ENCODE results near the gene SIGLEC14. TPM values are rescaled to one million over a fixed set of nuclear protein-coding genes. Genes with fewer than 3 reads are reported as not detected.

The SIGLEC14 gene
- polyA plus RNA-seq, 1 of the 3 experiments (the other 2 are of a cell fraction): 0.03 TPM

- H3K27me3 ChIP-seq (ENCODE audit: insufficient read depth): no peaks in the 10 kb centered on the region
- peaks cover 19% of the 10 kb centered on the region for H4K20me1 ChIP-seq (ENCODE audit: insufficient read depth)
- H3K27ac ChIP-seq (ENCODE audit: low read depth in 2 of 2, low read length in 1 of 2): peak overlapping the region; percentile 83 to 96
- peak overlapping the region; percentile 71 to 77 for H3K4me3 ChIP-seq (ENCODE audit: low read depth in 2 of 2, low read length in 1 of 2)
- H3K4me1 ChIP-seq (ENCODE audit: control insufficient read depth in 1 of 2, insufficient read depth in 2 of 2, low read depth in 1 of 2, low read length in 1 of 2): peaks cover 5 to 18% of the 10 kb centered on the region in 2 experiments; a peak in 3 of 4 replicates
- peak overlapping the region; percentile 70 for H3K9ac ChIP-seq
- POLR2A ChIA-PET: interaction anchor here (1.8 kb wide), 1 partner anchor 15 kb away, joined by 8 read pairs; no protein-coding TSS in a partner anchor
- peaks cover 4 to 7% of the 10 kb centered on the region in 2 experiments for H3K36me3 ChIP-seq (replicated peaks in 1 of 2; ENCODE audit: control insufficient read depth in 1 of 2, insufficient read depth in 2 of 2, low read length in 1 of 2)
- CTCF ChIA-PET: interaction anchor here (0.6 to 2.1 kb wide), 8 partner anchors 8 to 885 kb away, joined by 3 to 7 read pairs (median 3); no protein-coding TSS in a partner anchor
- H3F3A ChIP-seq (replicated peaks; ENCODE audit: insufficient read depth): peaks cover 14% of the 10 kb centered on the region
- TF ChIP-seq GABPA (IDR thresholded peaks at IDR 0.05; ENCODE audit: low read depth): no peak
- peak; percentile 60 for TF ChIP-seq CHD2 (IDR thresholded peaks at IDR 0.05; ENCODE audit: low read length, partially characterized antibody)
- 0 out of 2 replicates have a peak, but pooled peaks have one; percentile 12 for TF ChIP-seq YY1 (IDR thresholded peaks at IDR 0.05; ENCODE audit: low read depth)
- TF ChIP-seq NFIC (IDR thresholded peaks at IDR 0.05; ENCODE audit: borderline replicate concordance): no peak
- H3K79me2 ChIP-seq (ENCODE audit: insufficient read depth): peaks cover 71% of the 10 kb centered on the region
- H2AFZ ChIP-seq (ENCODE audit: low read depth): peak overlapping the region; percentile 37
- no peaks in the 10 kb centered on the region for H3K9me3 ChIP-seq
- DNase-seq: peak; percentile 57
- WGBS (ENCODE audit: low lambda C conversion rate): 3% methylated on average over 22 of the region's 22 CpGs
- peak overlapping the region; percentile 86 for H3K4me2 ChIP-seq
- no peaks in the 10 kb centered on the region for H3K9me2 ChIP-seq
These were observed 41.4 kb upstream of the SIGLEC14 start for GRCh38 chr19:51687791-51688670.

- Histone ChIP-seq H3K27ac (ENCODE audit: low read depth in 2 of 2, low read length in 1 of 2) (no peak overlapping the region), H2AFZ (ENCODE audit: low read depth) (no peak overlapping the region), H3K4me2 (peak overlapping the region; percentile 86; the same call in 1 of the 2 replicates), H3K27me3 (ENCODE audit: insufficient read depth) (no peaks in the 10 kb centered on the region), H3K4me3 (ENCODE audit: low read depth in 2 of 2, low read length in 1 of 2) (no peak overlapping the region), H3K9me3 (no peaks in the 10 kb centered on the region), H3K9ac (no peak overlapping the region), H3K4me1 (ENCODE audit: control insufficient read depth in 1 of 2, insufficient read depth in 2 of 2, low read depth in 1 of 2, low read length in 1 of 2) (peaks cover 0 to 9% of the 10 kb centered on the region in 2 experiments; a peak in 3 of 4 replicates), H3F3A (replicated peaks; ENCODE audit: insufficient read depth) (peaks cover 14% of the 10 kb centered on the region), H3K79me2 (ENCODE audit: insufficient read depth) (peaks cover 52% of the 10 kb centered on the region), H3K9me2 (no peaks in the 10 kb centered on the region), H4K20me1 (ENCODE audit: insufficient read depth) (peaks cover 1% of the 10 kb centered on the region), H3K36me3 (replicated peaks in 1 of 2; ENCODE audit: control insufficient read depth in 1 of 2, insufficient read depth in 2 of 2, low read length in 1 of 2) (peaks cover 0 to 4% of the 10 kb centered on the region in 2 experiments)
- TF ChIP-seq, protein P1, sequence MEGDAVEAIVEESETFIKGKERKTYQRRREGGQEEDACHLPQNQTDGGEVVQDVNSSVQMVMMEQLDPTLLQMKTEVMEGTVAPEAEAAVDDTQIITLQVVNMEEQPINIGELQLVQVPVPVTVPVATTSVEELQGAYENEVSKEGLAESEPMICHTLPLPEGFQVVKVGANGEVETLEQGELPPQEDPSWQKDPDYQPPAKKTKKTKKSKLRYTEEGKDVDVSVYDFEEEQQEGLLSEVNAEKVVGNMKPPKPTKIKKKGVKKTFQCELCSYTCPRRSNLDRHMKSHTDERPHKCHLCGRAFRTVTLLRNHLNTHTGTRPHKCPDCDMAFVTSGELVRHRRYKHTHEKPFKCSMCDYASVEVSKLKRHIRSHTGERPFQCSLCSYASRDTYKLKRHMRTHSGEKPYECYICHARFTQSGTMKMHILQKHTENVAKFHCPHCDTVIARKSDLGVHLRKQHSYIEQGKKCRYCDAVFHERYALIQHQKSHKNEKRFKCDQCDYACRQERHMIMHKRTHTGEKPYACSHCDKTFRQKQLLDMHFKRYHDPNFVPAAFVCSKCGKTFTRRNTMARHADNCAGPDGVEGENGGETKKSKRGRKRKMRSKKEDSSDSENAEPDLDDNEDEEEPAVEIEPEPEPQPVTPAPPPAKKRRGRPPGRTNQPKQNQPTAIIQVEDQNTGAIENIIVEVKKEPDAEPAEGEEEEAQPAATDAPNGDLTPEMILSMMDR (IDR thresholded peaks at IDR 0.05): no peak
- no peak for TF ChIP-seq FOSL2 (IDR thresholded peaks at IDR 0.05; ENCODE audit: borderline replicate concordance, low read depth)
- no peak for TF ChIP-seq FOXM1 (IDR thresholded peaks at IDR 0.05; ENCODE audit: low read depth)
- no peak for TF ChIP-seq YY1 (IDR thresholded peaks at IDR 0.05; ENCODE audit: low read depth)
- TF ChIP-seq GATA2 (CRISPR knock-in tag; IDR thresholded peaks at IDR 0.05): no peak
- TF ChIP-seq NRF1 (IDR thresholded peaks at IDR 0.05; ENCODE audit: low read depth, low read length): no peak
- no peak for TF ChIP-seq TEAD4 (IDR thresholded peaks at IDR 0.05; ENCODE audit: borderline replicate concordance, insufficient read depth)
- TF ChIP-seq EZH2phosphoT487 (IDR thresholded peaks at IDR 0.05; ENCODE audit: borderline replicate concordance, low read depth): no peak
- TF ChIP-seq PBX3 (IDR thresholded peaks at IDR 0.05): no peak
- TF ChIP-seq JUND (IDR thresholded peaks at IDR 0.05): no peak
- TF ChIP-seq RCOR1 (IDR thresholded peaks at IDR 0.05; ENCODE audit: low read length): no peak
- no peak for TF ChIP-seq FOXJ3 (CRISPR knock-in tag; IDR thresholded peaks at IDR 0.05)
- no peak for TF ChIP-seq MXI1 (IDR thresholded peaks at IDR 0.05; ENCODE audit: low read depth, low read length)
- no peak for TF ChIP-seq RFX5 (IDR thresholded peaks at IDR 0.05; ENCODE audit: low read length)
- TF ChIP-seq, protein P2, sequence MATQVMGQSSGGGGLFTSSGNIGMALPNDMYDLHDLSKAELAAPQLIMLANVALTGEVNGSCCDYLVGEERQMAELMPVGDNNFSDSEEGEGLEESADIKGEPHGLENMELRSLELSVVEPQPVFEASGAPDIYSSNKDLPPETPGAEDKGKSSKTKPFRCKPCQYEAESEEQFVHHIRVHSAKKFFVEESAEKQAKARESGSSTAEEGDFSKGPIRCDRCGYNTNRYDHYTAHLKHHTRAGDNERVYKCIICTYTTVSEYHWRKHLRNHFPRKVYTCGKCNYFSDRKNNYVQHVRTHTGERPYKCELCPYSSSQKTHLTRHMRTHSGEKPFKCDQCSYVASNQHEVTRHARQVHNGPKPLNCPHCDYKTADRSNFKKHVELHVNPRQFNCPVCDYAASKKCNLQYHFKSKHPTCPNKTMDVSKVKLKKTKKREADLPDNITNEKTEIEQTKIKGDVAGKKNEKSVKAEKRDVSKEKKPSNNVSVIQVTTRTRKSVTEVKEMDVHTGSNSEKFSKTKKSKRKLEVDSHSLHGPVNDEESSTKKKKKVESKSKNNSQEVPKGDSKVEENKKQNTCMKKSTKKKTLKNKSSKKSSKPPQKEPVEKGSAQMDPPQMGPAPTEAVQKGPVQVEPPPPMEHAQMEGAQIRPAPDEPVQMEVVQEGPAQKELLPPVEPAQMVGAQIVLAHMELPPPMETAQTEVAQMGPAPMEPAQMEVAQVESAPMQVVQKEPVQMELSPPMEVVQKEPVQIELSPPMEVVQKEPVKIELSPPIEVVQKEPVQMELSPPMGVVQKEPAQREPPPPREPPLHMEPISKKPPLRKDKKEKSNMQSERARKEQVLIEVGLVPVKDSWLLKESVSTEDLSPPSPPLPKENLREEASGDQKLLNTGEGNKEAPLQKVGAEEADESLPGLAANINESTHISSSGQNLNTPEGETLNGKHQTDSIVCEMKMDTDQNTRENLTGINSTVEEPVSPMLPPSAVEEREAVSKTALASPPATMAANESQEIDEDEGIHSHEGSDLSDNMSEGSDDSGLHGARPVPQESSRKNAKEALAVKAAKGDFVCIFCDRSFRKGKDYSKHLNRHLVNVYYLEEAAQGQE (IDR thresholded peaks at IDR 0.05; ENCODE audit: low read depth, low read length): no peak
- no peak for TF ChIP-seq SMC3 (IDR thresholded peaks at IDR 0.05; ENCODE audit: low read depth, low read length)
- no peak for TF ChIP-seq POLR2AphosphoS5 (IDR thresholded peaks at IDR 0.05; ENCODE audit: low read depth, low read length)
- POLR2A ChIA-PET: no interaction called here
- DNase-seq: no peak
- 64% methylated on average over 2 of the region's 2 CpGs for WGBS (ENCODE audit: low lambda C conversion rate)
- CTCF ChIA-PET: no interaction called here
These were observed 39.5 kb upstream of the SIGLEC14 start for GRCh38 chr19:51686171-51686570.

Data from SK-N-SH (cell line).